HepG2 (cell line): ENCODE measurements around the gene XPR1. TPM values are rescaled to one million over a fixed set of nuclear protein-coding genes. Genes with fewer than 3 reads are reported as not detected.

Experiments used
- EHMT2 ChIP-seq: fragments of 200-600 bp; sonication (generic); IDR thresholded peaks from 2 replicates; pipeline ENCODE4 v1.7.0; 2017; ENCODE audit warnings: antibody characterized with exemption, low read depth, low read length, borderline replicate concordance
- HNRNPL ChIP-seq: fragments of 200-400 bp; formaldehyde crosslinking; IDR thresholded peaks from 2 replicates; pipeline ENCODE4 v1.6.1; 2017; ENCODE audit warnings: mild to moderate bottlenecking, low read depth, low read length
- MTA1 ChIP-seq: sonication (generic); formaldehyde crosslinking; IDR thresholded peaks from 2 replicates; pipeline ENCODE4 v1.4.0; 2020; ENCODE audit warnings: missing genetic modification reagents, mild to moderate bottlenecking, borderline replicate concordance
- NCOA2 ChIP-seq: sonication (generic); formaldehyde crosslinking; IDR thresholded peaks from 2 replicates; pipeline ENCODE4 v1.8.0; 2022; ENCODE audit warnings: inconsistent platforms
- POGZ ChIP-seq: sonication (generic); formaldehyde crosslinking; IDR thresholded peaks from 2 replicates; pipeline ENCODE4 v1.4.0; 2020; ENCODE audit warnings: mild to moderate bottlenecking, missing genetic modification reagents
- RCOR2 ChIP-seq: IDR thresholded peaks from 2 replicates; pipeline ENCODE4 v1.6.1; 2016; ENCODE audit warnings: missing biosample characterization, missing genetic modification reagents
- SMAD9 ChIP-seq: sonication (generic); formaldehyde crosslinking; IDR thresholded peaks from 2 replicates; pipeline ENCODE4 v1.5.1; 2020; ENCODE audit warnings: mild to moderate bottlenecking, missing genetic modification reagents
- TEAD3 ChIP-seq: optimal IDR thresholded peaks from 2 replicates; pipeline ENCODE3; 2016; ENCODE audit warnings: borderline replicate concordance
- TRIM24 ChIP-seq: sonication (generic); formaldehyde crosslinking; IDR thresholded peaks from 2 replicates; pipeline ENCODE4 v1.8.0; 2022; ENCODE audit warnings: mild to moderate bottlenecking, missing genetic modification reagents
- ZNF230 ChIP-seq: sonication (generic); formaldehyde crosslinking; IDR thresholded peaks from 2 replicates; pipeline ENCODE4 v1.4.0; 2020; ENCODE audit warnings: mild to moderate bottlenecking, missing genetic modification reagents
- ZNF274 ChIP-seq: sonication (generic); formaldehyde crosslinking; IDR thresholded peaks from 2 replicates; pipeline ENCODE4 v1.5.1; 2020; ENCODE audit warnings: mild to moderate bottlenecking, missing genetic modification reagents
- ZNF30 ChIP-seq: sonication (generic); formaldehyde crosslinking; IDR thresholded peaks from 2 replicates; pipeline ENCODE4 v1.5.0; 2020; ENCODE audit warnings: mild to moderate bottlenecking, missing genetic modification reagents
- ZNF672 ChIP-seq: sonication (generic); formaldehyde crosslinking; IDR thresholded peaks from 2 replicates; pipeline ENCODE4 v1.8.1; 2022; ENCODE audit warnings: missing genetic modification reagents
- ZNF703 ChIP-seq: sonication (generic); formaldehyde crosslinking; IDR thresholded peaks from 2 replicates; pipeline ENCODE4 v1.5.1; 2020; ENCODE audit warnings: missing genetic modification reagents, mild to moderate bottlenecking, moderate library complexity, borderline replicate concordance
- ZNF772 ChIP-seq: sonication (generic); formaldehyde crosslinking; IDR thresholded peaks from 2 replicates; pipeline ENCODE4 v1.5.0; 2020; ENCODE audit warnings: mild to moderate bottlenecking, missing genetic modification reagents
- polyA plus RNA-seq, 8 experiments: library from polyadenylated mRNA; depleted of rRNA in 3 of 8; stranded (reverse) in 7 of 8; unstranded in 1 of 8; fragments of >200 nt; fragmentation: Illumina TruSeq in 4 of 8; extraction: Trizol in 4 of 8; gene quantifications; 2 replicates each; pipeline versions ENCODE4 v1.2.1 to v1.2.3, GENCODE V29; 2011 to 2016; ENCODE audit warnings: low read depth in 4 of 8, missing spikeins in 1 of 8, mixed read lengths in 1 of 8; ENCODE audit not compliant: insufficient read depth in 1 of 8
- total RNA-seq, 5 experiments: library from RNA; depleted of rRNA; stranded (reverse); fragments of >200 nt; fragmentation: Illumina TruSeq; extraction: Trizol; gene quantifications; 2 replicates each; pipeline ENCODE4 v1.2.3, GENCODE V29; 2016; ENCODE audit warnings: low read depth in 1 of 5
- TF ChIP-seq, protein P1 (sequence below): sonication (generic); formaldehyde crosslinking; IDR thresholded peaks from 2 replicates; pipeline ENCODE4 v1.4.0; 2020; ENCODE audit warnings: mild to moderate bottlenecking, low read depth, missing genetic modification reagents
- TF ChIP-seq, protein P2 (sequence below): sonication (generic); formaldehyde crosslinking; IDR thresholded peaks from 2 replicates; pipeline ENCODE4 v1.4.0; 2020; ENCODE audit warnings: mild to moderate bottlenecking, missing genetic modification reagents
- TF ChIP-seq, protein P3 (sequence below): sonication (generic); formaldehyde crosslinking; IDR thresholded peaks from 2 replicates; pipeline ENCODE4 v1.5.0; 2020; ENCODE audit warnings: missing genetic modification reagents, mild to moderate bottlenecking, borderline replicate concordance
- TF ChIP-seq, protein P4 (sequence below): sonication (generic); formaldehyde crosslinking; IDR thresholded peaks from 2 replicates; pipeline ENCODE4 v1.4.0; 2020; ENCODE audit warnings: missing genetic modification reagents
- TF ChIP-seq, protein P5 (sequence below): sonication (generic); formaldehyde crosslinking; conservative IDR thresholded peaks from 2 replicates; pipeline ENCODE4 v1.8.0; 2022; ENCODE audit warnings: missing genetic modification reagents

Gene XPR1
- total and polyA plus RNA-seq, 2 of the 13 experiments (the other 11 are each of a cell fraction or from before 2014, with no cell fraction given), result 22.3 to 23.6 TPM

DNA sequence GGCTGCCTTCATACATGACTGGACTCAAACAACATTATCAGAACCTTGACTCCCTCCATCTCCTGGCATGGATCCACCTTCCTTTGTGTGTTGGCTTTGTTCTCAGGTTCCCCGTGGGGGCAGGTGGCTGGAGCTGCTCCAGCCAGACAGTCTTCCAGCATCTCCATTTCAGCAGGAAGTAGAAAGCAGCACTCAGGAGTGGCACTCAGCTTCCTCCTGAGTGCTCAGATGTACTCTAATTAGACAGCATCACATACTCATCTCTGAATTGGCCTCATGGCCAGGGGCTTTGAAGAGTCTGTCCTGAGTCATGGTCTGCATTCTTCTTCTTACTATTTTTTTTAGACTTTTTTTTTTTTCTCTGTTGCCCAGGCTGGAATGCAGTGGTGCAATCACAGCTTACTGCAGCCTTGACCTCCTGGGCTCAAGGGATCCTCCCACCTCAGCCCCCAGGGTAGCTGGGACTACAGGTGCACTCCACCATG, 45.1 kb upstream of the XPR1 start (continued):
- TF ChIP-seq RCOR2 (0 out of 2 replicates have a peak, but pooled peaks have one; percentile 16), MTA1 (CRISPR knock-in tag) (no peak), POGZ (CRISPR knock-in tag) (peak; percentile 66), ZNF703 (CRISPR knock-in tag) (no peak), ZNF30 (CRISPR knock-in tag) (no peak), ZNF672 (CRISPR knock-in tag) (no peak), HNRNPL (no peak), SMAD9 (CRISPR knock-in tag) (no peak), ZNF772 (CRISPR knock-in tag) (no peak), NCOA2 (CRISPR knock-in tag) (peak; percentile 81), EHMT2 (no peak), ZNF230 (no peak), TRIM24 (CRISPR knock-in tag) (0 out of 2 replicates have a peak, but pooled peaks have one; percentile 40), TEAD3 (CRISPR knock-in tag) (peak; percentile 96), ZNF274 (no peak)
- TF ChIP-seq, protein P1, sequence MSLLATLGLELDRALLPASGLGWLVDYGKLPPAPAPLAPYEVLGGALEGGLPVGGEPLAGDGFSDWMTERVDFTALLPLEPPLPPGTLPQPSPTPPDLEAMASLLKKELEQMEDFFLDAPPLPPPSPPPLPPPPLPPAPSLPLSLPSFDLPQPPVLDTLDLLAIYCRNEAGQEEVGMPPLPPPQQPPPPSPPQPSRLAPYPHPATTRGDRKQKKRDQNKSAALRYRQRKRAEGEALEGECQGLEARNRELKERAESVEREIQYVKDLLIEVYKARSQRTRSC (CRISPR knock-in tag), result no peak
- TF ChIP-seq, protein P2, sequence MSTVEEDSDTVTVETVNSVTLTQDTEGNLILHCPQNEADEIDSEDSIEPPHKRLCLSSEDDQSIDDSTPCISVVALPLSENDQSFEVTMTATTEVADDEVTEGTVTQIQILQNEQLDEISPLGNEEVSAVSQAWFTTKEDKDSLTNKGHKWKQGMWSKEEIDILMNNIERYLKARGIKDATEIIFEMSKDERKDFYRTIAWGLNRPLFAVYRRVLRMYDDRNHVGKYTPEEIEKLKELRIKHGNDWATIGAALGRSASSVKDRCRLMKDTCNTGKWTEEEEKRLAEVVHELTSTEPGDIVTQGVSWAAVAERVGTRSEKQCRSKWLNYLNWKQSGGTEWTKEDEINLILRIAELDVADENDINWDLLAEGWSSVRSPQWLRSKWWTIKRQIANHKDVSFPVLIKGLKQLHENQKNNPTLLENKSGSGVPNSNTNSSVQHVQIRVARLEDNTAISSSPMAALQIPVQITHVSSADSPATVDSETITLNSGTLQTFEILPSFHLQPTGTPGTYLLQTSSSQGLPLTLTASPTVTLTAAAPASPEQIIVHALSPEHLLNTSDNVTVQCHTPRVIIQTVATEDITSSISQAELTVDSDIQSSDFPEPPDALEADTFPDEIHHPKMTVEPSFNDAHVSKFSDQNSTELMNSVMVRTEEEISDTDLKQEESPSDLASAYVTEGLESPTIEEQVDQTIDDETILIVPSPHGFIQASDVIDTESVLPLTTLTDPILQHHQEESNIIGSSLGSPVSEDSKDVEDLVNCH, result no peak
- TF ChIP-seq, protein P3, sequence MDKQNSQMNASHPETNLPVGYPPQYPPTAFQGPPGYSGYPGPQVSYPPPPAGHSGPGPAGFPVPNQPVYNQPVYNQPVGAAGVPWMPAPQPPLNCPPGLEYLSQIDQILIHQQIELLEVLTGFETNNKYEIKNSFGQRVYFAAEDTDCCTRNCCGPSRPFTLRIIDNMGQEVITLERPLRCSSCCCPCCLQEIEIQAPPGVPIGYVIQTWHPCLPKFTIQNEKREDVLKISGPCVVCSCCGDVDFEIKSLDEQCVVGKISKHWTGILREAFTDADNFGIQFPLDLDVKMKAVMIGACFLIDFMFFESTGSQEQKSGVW, result no peak
- TF ChIP-seq, protein P4, sequence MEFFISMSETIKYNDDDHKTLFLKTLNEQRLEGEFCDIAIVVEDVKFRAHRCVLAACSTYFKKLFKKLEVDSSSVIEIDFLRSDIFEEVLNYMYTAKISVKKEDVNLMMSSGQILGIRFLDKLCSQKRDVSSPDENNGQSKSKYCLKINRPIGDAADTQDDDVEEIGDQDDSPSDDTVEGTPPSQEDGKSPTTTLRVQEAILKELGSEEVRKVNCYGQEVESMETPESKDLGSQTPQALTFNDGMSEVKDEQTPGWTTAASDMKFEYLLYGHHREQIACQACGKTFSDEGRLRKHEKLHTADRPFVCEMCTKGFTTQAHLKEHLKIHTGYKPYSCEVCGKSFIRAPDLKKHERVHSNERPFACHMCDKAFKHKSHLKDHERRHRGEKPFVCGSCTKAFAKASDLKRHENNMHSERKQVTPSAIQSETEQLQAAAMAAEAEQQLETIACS (CRISPR knock-in tag), result no peak
- TF ChIP-seq, protein P5, sequence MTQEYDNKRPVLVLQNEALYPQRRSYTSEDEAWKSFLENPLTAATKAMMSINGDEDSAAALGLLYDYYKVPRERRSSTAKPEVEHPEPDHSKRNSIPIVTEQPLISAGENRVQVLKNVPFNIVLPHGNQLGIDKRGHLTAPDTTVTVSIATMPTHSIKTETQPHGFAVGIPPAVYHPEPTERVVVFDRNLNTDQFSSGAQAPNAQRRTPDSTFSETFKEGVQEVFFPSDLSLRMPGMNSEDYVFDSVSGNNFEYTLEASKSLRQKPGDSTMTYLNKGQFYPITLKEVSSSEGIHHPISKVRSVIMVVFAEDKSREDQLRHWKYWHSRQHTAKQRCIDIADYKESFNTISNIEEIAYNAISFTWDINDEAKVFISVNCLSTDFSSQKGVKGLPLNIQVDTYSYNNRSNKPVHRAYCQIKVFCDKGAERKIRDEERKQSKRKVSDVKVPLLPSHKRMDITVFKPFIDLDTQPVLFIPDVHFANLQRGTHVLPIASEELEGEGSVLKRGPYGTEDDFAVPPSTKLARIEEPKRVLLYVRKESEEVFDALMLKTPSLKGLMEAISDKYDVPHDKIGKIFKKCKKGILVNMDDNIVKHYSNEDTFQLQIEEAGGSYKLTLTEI (CRISPR knock-in tag), result no peak
